Omental fat pad (tissue), 4 donors: ENCODE data around the gene AMPD2. TPM values are rescaled to one million over a fixed set of nuclear protein-coding genes. Genes with fewer than 3 reads are reported as not detected.

Source experiments
- ATAC-seq: fragments of 150-250 bp; one replicate; pipeline ENCODE4 v1.9.1; 2016; ENCODE audit warnings: mild to moderate bottlenecking, moderate library complexity; ENCODE audit not compliant: low FRiP score
- DNase-seq: peaks from one replicate; pipeline ENCODE4 v3.0.0-alpha.2; 2019; ENCODE audit warnings: low spot score
- CTCF ChIP-seq, 3 donors: fragments of 450-650 bp; IDR thresholded peaks; one replicate each; pipeline ENCODE4 v1.5.1; 2016 to 2017; ENCODE audit warnings: antibody characterized with exemption in 3 of 3, mild to moderate bottlenecking in 3 of 3, moderate library complexity in 2 of 3
- total RNA-seq, 4 donors: library from RNA; depleted of rRNA; stranded (reverse); fragments of >200 nt; gene quantifications; one replicate each; pipeline ENCODE4 v1.1.0, GENCODE V29; 2016

Gene AMPD2
- total RNA-seq, 4 donors from 2014 or later = 33.8 to 88.1 (median 68.6) TPM

DNA sequence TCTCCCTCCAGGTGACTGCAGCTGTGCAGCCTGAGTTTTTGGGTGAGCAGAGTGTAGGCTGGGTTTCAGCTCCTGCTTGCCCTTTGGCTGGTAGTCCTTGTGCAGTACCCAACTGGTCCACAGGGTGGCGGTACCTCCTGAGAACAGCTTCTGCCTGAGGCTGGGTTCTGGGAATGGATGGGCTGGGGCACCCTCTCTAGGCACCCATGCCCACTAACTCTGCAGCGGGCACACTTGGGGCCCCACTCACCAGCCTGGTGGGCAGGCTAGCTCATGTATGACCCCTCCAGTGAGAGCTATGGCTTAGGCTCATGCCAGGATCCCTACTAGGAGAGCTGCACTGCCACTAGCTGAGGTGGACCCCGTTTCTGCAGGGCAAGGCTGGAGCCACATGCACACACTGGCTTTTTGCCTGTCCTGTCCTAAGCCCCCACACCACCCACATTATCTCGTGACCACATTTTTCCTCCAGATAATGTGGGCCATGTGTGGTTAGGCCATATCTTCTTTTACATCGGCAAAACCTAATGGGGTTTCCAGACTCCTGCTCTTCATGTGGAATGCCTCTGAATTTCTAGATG, 20.7 kb downstream of the AMPD2 start:
- ATAC-seq = peak; percentile 41
- peak; percentile 100 for DNase-seq
- TF ChIP-seq CTCF (IDR thresholded peaks at IDR 0.05) = peak in 2 of 3 donors; percentile 58 to 70

GRCh38 chr1:109641078-109641740, 21.6 kb downstream of the AMPD2 start:
- no peak for TF ChIP-seq CTCF (IDR thresholded peaks at IDR 0.05)
- ATAC-seq = no peak
- DNase-seq = no peak

DNA sequence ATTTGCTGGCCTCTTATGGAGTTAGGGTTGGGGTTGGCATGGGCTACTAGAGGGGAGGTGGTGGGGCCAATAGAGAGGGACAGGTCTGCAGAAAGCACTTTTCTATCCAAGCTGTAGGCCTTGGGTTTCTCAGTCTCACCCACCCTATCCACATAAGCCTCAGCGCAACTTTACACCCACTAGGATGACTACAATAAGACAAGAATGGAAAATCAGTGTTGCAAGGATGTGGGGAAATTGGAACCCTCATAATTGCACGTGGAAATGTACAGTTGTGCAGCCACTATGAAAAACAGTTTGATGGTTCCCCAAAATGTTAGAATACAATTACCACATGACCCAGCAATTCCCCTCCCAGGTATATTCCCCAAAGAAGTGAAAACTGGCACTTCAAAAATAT, 22.2 kb downstream of the AMPD2 start:
- no peak for TF ChIP-seq CTCF (IDR thresholded peaks at IDR 0.05)
- DNase-seq (no peak), ATAC-seq (no peak)

DNA sequence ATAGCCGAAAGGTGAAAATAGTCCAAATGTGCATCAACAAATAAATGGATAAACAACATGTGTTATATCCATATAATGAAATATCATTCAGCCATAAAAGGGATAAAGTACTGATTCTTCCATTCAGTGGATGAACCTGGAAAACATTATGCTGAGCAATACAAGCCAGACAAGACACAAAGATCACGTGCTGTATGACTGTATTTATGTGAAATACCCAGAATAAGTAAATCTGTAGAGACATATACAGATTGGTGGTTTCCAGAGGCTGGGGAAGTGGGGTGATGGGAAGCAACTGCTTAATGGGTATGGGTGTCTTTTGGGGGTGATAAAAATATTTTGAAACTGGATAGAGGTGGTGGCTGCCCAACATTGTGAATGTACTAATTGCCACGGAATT, 23.0 kb downstream of the AMPD2 start:
- no peak for TF ChIP-seq CTCF (IDR thresholded peaks at IDR 0.05)
- DNase-seq (no peak), ATAC-seq (no peak)

- DNase-seq = peak; percentile 70
- TF ChIP-seq CTCF (IDR thresholded peaks at IDR 0.05) = peak in 2 of 3 donors; percentile 36 to 55
- peak; percentile 92 for ATAC-seq
These were observed 24.0 kb downstream of the AMPD2 start for GRCh38 chr1:109643385-109644230.

GRCh38 chr1:109644670-109645069, 25.0 kb downstream of the AMPD2 start:
- no peak for ATAC-seq
- no peak for TF ChIP-seq CTCF (IDR thresholded peaks at IDR 0.05)
- no peak for DNase-seq
